GM18907 (cell line): ENCODE results near the gene CDC42SE1.

Source experiments
- ATAC-seq: cut with Tn5 transposase; IDR thresholded peaks from one replicate; pipeline ENCODE4 v1.9.1; 2021; ENCODE audit warnings: mild to moderate bottlenecking, moderate library complexity; ENCODE audit not compliant: unreplicated experiment

Gene CDC42SE1

GRCh38 chr1:151054971-151055547, 4.4 kb downstream of the CDC42SE1 start:
- ATAC-seq: no peak

GRCh38 chr1:151051356-151052009, 7.9 kb downstream of the CDC42SE1 start:
- no peak for ATAC-seq

- ATAC-seq: no peak
Observed at GRCh38 chr1:151050051-151050688, 9.3 kb downstream of the CDC42SE1 start.

GRCh38 chr1:151049458-151049857, 10.0 kb downstream of the CDC42SE1 start:
- ATAC-seq: no peak

- ATAC-seq: no peak
Observed at GRCh38 chr1:151048645-151049032, 10.8 kb downstream of the CDC42SE1 start.

GRCh38 chr1:151047925-151048644, 11.3 kb downstream of the CDC42SE1 start:
- peak; percentile 59 for ATAC-seq

GRCh38 chr1:151047591-151047924, 11.9 kb downstream of the CDC42SE1 start, which contains the start of gene C1orf56:
Gene C1orf56, plus strand, starts transcription at chr1:151047751. Its CDS starts 97 bp downstream, at chr1:151047848.
- peak; percentile 45 for ATAC-seq

- no peak for ATAC-seq
Observed at GRCh38 chr1:151043163-151043562, 16.3 kb downstream of the CDC42SE1 start.

GRCh38 chr1:151039521-151039920, 19.9 kb downstream of the CDC42SE1 start:
- no peak for ATAC-seq

GRCh38 chr1:151037032-151037431, 22.4 kb downstream of the CDC42SE1 start:
- ATAC-seq: no peak

GRCh38 chr1:151036356-151036755, 23.1 kb downstream of the CDC42SE1 start, which contains the start of gene BNIPL:
Gene BNIPL, plus strand, starts transcription at chr1:151036586. Its CDS starts 140 bp downstream, at chr1:151036726.
- ATAC-seq: no peak

- no peak for ATAC-seq
Observed at GRCh38 chr1:151035167-151035566, 24.3 kb downstream of the CDC42SE1 start.

- no peak for ATAC-seq
Observed at GRCh38 chr1:151032164-151032563, 27.3 kb downstream of the CDC42SE1 start.

GRCh38 chr1:151026460-151026859, 33.0 kb downstream of the CDC42SE1 start:
- ATAC-seq: no peak

- ATAC-seq: no peak
Observed at GRCh38 chr1:151024540-151025146, 34.8 kb downstream of the CDC42SE1 start.

GRCh38 chr1:151013518-151013917, 45.9 kb downstream of the CDC42SE1 start:
- ATAC-seq: no peak

GRCh38 chr1:151012684-151013471, 46.5 kb downstream of the CDC42SE1 start:
- ATAC-seq: no peak

GRCh38 chr1:151011154-151011850, 48.1 kb downstream of the CDC42SE1 start:
- no peak for ATAC-seq

- no peak for ATAC-seq
Observed at GRCh38 chr1:151010346-151010726, 49.1 kb downstream of the CDC42SE1 start.
